ENCODE results near the gene MSH6. TPM values are rescaled to one million over a fixed set of nuclear protein-coding genes. Genes with fewer than 3 reads are reported as not detected.
A peak's percentile ranks its signal among the peaks of the same experiment; 100 is the strongest.

The MSH6 gene
- total and polyA plus RNA-seq, 2 experiments from 2014 or later = 50.6 to 82.7 TPM

DNA sequence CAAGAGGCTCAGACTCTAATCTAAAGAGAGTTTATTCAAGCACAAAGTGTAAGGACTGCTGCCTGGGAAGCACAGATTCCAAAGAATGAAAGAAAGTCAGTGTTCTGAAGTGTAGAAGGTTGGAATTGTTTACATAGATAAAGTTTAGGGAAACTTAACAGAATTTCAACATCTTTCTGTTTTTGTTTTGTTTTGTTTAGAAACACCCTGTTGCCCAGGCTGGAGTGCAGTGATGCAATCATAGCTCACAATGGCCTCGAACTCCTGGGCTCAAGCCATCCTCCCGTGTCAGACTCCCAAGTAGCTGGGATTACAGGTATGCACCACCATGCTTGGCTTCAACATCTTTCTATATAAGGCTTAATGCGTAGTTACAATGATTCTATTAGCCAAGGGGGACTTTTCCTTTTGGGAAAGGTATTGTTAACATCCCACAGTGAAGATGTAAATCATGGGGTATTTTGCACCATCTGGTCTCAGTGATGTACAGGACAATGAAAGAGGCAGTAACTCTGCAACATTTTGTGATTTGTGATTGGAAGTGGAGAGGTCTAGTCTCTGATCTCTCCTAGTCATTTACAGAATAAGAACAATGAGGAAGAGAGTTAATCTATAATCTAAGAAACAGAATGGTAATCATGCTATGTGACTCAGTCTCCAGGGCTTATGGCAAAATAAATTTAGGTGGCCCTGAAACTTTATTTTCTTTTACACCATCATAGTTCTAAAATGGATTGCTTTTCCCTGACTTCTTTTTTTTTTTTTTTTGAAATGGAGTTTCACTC lies 45.6 kb upstream of the MSH6 start:
- no peaks in the 10 kb centered on the region for H4K20me1 ChIP-seq (ENCODE audit: insufficient read depth, poor library complexity, severe bottlenecking)
- no peak overlapping the region for H3K4me3 ChIP-seq
- H3K4me2 ChIP-seq = no peak overlapping the region
- H3K9me2 ChIP-seq (replicated peaks; ENCODE audit: insufficient read depth) = no peaks in the 10 kb centered on the region
- TF ChIP-seq, protein P1, sequence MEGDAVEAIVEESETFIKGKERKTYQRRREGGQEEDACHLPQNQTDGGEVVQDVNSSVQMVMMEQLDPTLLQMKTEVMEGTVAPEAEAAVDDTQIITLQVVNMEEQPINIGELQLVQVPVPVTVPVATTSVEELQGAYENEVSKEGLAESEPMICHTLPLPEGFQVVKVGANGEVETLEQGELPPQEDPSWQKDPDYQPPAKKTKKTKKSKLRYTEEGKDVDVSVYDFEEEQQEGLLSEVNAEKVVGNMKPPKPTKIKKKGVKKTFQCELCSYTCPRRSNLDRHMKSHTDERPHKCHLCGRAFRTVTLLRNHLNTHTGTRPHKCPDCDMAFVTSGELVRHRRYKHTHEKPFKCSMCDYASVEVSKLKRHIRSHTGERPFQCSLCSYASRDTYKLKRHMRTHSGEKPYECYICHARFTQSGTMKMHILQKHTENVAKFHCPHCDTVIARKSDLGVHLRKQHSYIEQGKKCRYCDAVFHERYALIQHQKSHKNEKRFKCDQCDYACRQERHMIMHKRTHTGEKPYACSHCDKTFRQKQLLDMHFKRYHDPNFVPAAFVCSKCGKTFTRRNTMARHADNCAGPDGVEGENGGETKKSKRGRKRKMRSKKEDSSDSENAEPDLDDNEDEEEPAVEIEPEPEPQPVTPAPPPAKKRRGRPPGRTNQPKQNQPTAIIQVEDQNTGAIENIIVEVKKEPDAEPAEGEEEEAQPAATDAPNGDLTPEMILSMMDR (IDR thresholded peaks at IDR 0.05; ENCODE audit: poor library complexity) = no peak
- TF ChIP-seq EZH2phosphoT487 (IDR thresholded peaks at IDR 0.05; ENCODE audit: low read depth, severe bottlenecking, unreplicated experiment) = no peak
- no peak for TF ChIP-seq EZH2 (IDR thresholded peaks at IDR 0.05; ENCODE audit: borderline replicate concordance)
- peak overlapping the region; percentile 14 for H3K27ac ChIP-seq
- no peaks in the 10 kb centered on the region for H3K36me3 ChIP-seq (replicated peaks; ENCODE audit: insufficient read depth, low read depth)
- no peak overlapping the region for H2AFZ ChIP-seq
- H3K27me3 ChIP-seq = no peaks in the 10 kb centered on the region
- no peak for DNase-seq (ENCODE audit: low spot score)
- H3K4me1 ChIP-seq (ENCODE audit: insufficient read depth) = no peaks in the 10 kb centered on the region
- H3K9me3 ChIP-seq (ENCODE audit: low read depth) = no peaks in the 10 kb centered on the region
- H3K79me2 ChIP-seq = no peaks in the 10 kb centered on the region
- 79% methylated on average over 3 of the region's 3 CpGs for WGBS (ENCODE audit: low lambda C conversion rate, missing lambda C conversion rate)

DNA sequence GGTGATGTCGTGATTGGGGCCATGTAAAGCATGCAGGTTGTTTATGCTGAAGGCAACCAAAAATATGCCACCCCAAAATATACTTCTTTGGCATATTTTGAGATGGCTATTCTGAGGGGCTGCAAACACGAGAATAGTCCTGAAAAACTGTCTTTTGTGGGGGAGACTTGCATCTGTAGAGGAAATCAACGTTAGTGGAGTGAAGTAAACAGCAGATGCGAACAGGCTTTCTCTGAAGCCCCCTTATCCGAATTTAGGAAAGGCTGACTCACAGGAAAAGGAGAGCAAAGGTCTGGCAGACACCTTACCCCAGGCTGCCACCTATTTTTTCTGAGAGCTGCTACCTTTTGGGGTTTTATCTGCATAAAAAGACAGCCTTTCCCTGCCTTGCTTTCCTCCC lies 44.6 kb upstream of the MSH6 start:
- 72% methylated on average over 5 of the region's 5 CpGs for WGBS (ENCODE audit: low lambda C conversion rate, missing lambda C conversion rate)
- no peak overlapping the region for H3K27ac ChIP-seq

DNA sequence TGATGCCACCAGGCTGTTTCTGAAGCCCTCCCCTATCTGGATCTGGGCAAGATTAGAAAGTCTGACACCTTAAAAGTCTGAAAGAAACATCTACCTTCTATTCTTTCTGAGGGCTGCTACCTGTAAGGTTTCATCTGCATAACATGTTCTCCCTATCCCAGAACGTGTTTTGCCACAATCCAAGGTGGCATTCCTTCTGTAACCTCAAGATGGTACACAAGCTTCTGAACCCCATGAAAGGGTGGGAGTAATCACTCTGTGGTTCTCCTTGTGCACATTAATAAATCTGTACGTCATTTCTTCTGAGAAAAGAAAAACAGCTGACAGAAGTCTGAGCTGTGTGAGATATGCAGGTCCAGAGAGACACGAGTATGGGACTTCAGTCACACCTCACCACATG lies 41.8 kb upstream of the MSH6 start:
- Histone ChIP-seq H4K20me1 (ENCODE audit: insufficient read depth, poor library complexity, severe bottlenecking) (no peaks in the 10 kb centered on the region), H3K9me2 (replicated peaks; ENCODE audit: insufficient read depth) (no peaks in the 10 kb centered on the region), H3K4me2 (no peak overlapping the region), H3K36me3 (replicated peaks; ENCODE audit: insufficient read depth, low read depth) (no peaks in the 10 kb centered on the region), H3K9me3 (ENCODE audit: low read depth) (no peaks in the 10 kb centered on the region), H3K79me2 (no peaks in the 10 kb centered on the region), H3K4me1 (ENCODE audit: insufficient read depth) (no peaks in the 10 kb centered on the region), H3K27ac (no peak overlapping the region), H3K27me3 (no peaks in the 10 kb centered on the region), H2AFZ (no peak overlapping the region), H3K4me3 (no peak overlapping the region)
- no peak for TF ChIP-seq EZH2 (IDR thresholded peaks at IDR 0.05; ENCODE audit: borderline replicate concordance)
- WGBS (ENCODE audit: low lambda C conversion rate, missing lambda C conversion rate) = 77% methylated on average over 3 of the region's 3 CpGs
- DNase-seq (ENCODE audit: low spot score) = no peak

More for the DNA sequence above, 44.6 kb upstream of the MSH6 start:
- no peaks in the 10 kb centered on the region for H3K4me1 ChIP-seq (ENCODE audit: insufficient read depth)
- H3K9me2 ChIP-seq (replicated peaks; ENCODE audit: insufficient read depth) = no peaks in the 10 kb centered on the region
- no peaks in the 10 kb centered on the region for H3K9me3 ChIP-seq (ENCODE audit: low read depth)
- DNase-seq (ENCODE audit: low spot score) = no peak
- no peak overlapping the region for H3K4me3 ChIP-seq
- no peaks in the 10 kb centered on the region for H3K79me2 ChIP-seq
- H2AFZ ChIP-seq = no peak overlapping the region
- no peaks in the 10 kb centered on the region for H3K36me3 ChIP-seq (replicated peaks; ENCODE audit: insufficient read depth, low read depth)
- no peak overlapping the region for H3K4me2 ChIP-seq
- H4K20me1 ChIP-seq (ENCODE audit: insufficient read depth, poor library complexity, severe bottlenecking) = no peaks in the 10 kb centered on the region
- TF ChIP-seq, protein P1 (IDR thresholded peaks at IDR 0.05; ENCODE audit: poor library complexity) = no peak
- TF ChIP-seq EZH2 (IDR thresholded peaks at IDR 0.05; ENCODE audit: borderline replicate concordance) (no peak), EZH2phosphoT487 (IDR thresholded peaks at IDR 0.05; ENCODE audit: low read depth, severe bottlenecking, unreplicated experiment) (no peak)
- H3K27me3 ChIP-seq = no peaks in the 10 kb centered on the region

DNA sequence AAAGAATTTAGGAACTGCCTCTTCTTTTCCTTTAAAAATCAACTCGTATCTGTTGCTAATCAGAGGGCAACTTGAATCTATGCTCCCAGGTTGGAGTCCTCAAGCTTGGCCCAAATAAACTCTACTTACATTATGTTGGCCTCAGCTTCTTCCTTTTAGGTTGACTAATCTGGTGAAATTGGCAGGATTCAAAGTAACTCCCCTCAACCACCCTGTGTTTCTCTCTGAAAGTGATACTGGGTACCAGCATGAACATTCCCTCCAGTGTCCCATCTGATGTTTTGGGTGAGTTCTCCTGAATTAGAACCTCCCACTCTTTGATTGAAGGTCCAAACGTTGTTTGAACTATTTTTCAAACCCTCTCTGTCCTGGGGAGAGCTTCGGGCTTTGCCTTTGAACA lies 41.3 kb upstream of the MSH6 start:
- H3K4me1 ChIP-seq (ENCODE audit: insufficient read depth) = no peaks in the 10 kb centered on the region
- TF ChIP-seq EZH2 (IDR thresholded peaks at IDR 0.05; ENCODE audit: borderline replicate concordance) (no peak), EZH2phosphoT487 (IDR thresholded peaks at IDR 0.05; ENCODE audit: low read depth, severe bottlenecking, unreplicated experiment) (no peak)
- TF ChIP-seq, protein P1 (IDR thresholded peaks at IDR 0.05; ENCODE audit: poor library complexity) = no peak
- 59% methylated on average over 3 of the region's 3 CpGs for WGBS (ENCODE audit: low lambda C conversion rate, missing lambda C conversion rate)

More for the DNA sequence above, 41.3 kb upstream of the MSH6 start:
- DNase-seq (ENCODE audit: low spot score) = no peak
- Histone ChIP-seq H3K9me3 (ENCODE audit: low read depth) (no peaks in the 10 kb centered on the region), H3K4me3 (no peak overlapping the region), H3K36me3 (replicated peaks; ENCODE audit: insufficient read depth, low read depth) (no peaks in the 10 kb centered on the region), H2AFZ (no peak overlapping the region), H3K79me2 (no peaks in the 10 kb centered on the region), H3K9me2 (replicated peaks; ENCODE audit: insufficient read depth) (no peaks in the 10 kb centered on the region), H3K27me3 (no peaks in the 10 kb centered on the region), H3K4me2 (no peak overlapping the region), H4K20me1 (ENCODE audit: insufficient read depth, poor library complexity, severe bottlenecking) (no peaks in the 10 kb centered on the region), H3K27ac (no peak overlapping the region)

All from hepatocyte (in vitro differentiated cells).